SK-N-SH (cell line): Measurements from ENCODE around the gene GRK1.

Source experiments
- EP300 ChIP-seq, 2 experiments: IDR thresholded peaks; 2 replicates each; pipeline versions ENCODE4 v1.4.0 to v1.6.1; 2012; ENCODE audit warnings: borderline replicate concordance in 1 of 2, low read depth in 1 of 2, low read length in 1 of 2
- JUND ChIP-seq: IDR thresholded peaks from 2 replicates; pipeline ENCODE4 v1.4.0; 2012
- MAX ChIP-seq: IDR thresholded peaks from 2 replicates; pipeline ENCODE4 v1.4.0; 2012; ENCODE audit warnings: low read depth
- RCOR1 ChIP-seq: fragments of 150-350 bp; IDR thresholded peaks from 2 replicates; pipeline ENCODE4 v1.6.1; 2017; ENCODE audit warnings: antibody characterized with exemption, low read length
- TEAD4 ChIP-seq: IDR thresholded peaks from 2 replicates; pipeline ENCODE4 v1.4.0; 2012; ENCODE audit warnings: mild to moderate bottlenecking, borderline replicate concordance; ENCODE audit not compliant: insufficient read depth
- TF ChIP-seq, protein P1 (sequence below): fragments of 200-600 bp; sonication (generic); IDR thresholded peaks from 2 replicates; pipeline ENCODE4 v1.6.1; 2017; ENCODE audit warnings: antibody characterized with exemption, mild to moderate bottlenecking, moderate library complexity

GRCh38 chr13:113668491-113668971, 1.5 kb downstream of the GRK1 start:
- TF ChIP-seq, protein P1, sequence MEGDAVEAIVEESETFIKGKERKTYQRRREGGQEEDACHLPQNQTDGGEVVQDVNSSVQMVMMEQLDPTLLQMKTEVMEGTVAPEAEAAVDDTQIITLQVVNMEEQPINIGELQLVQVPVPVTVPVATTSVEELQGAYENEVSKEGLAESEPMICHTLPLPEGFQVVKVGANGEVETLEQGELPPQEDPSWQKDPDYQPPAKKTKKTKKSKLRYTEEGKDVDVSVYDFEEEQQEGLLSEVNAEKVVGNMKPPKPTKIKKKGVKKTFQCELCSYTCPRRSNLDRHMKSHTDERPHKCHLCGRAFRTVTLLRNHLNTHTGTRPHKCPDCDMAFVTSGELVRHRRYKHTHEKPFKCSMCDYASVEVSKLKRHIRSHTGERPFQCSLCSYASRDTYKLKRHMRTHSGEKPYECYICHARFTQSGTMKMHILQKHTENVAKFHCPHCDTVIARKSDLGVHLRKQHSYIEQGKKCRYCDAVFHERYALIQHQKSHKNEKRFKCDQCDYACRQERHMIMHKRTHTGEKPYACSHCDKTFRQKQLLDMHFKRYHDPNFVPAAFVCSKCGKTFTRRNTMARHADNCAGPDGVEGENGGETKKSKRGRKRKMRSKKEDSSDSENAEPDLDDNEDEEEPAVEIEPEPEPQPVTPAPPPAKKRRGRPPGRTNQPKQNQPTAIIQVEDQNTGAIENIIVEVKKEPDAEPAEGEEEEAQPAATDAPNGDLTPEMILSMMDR: no peak
- no peak for TF ChIP-seq EP300 (IDR thresholded peaks at IDR 0.05; ENCODE audit: borderline replicate concordance in 1 of 2, low read depth in 1 of 2, low read length in 1 of 2)
- TF ChIP-seq TEAD4: no peak
- no peak for TF ChIP-seq JUND
- no peak for TF ChIP-seq MAX
- TF ChIP-seq RCOR1: no peak
